Stimulated activated effector memory CD8-positive, alpha-beta T cell treated with anti-CD3 and anti-CD28 coated beads, Interleukin-12 subunit alpha, Interleukin-12 subunit beta, amount 100 ng/mL, for 72 hours (primary cell): Measurements from ENCODE around the gene CTCF.

Experiments used
- ATAC-seq: fragments of 150-1000 bp; cut with Tn5 transposase; 2 replicates; pipeline ENCODE4 v1.10.0; 2021
- DNase-seq, 2 donors: peaks; one replicate each; pipeline ENCODE4 v3.0.0; 2021 to 2022; ENCODE audit warnings: low spot score in 2 of 2
- H3K27ac Mint-ChIP-seq: one replicate; pipeline ENCODE4 v1.8.0; 2022; ENCODE audit warnings: mild to moderate bottlenecking, mixed read lengths
- H3K36me3 Mint-ChIP-seq: one replicate; pipeline ENCODE4 v1.8.0; 2022; ENCODE audit warnings: mild to moderate bottlenecking, mixed read lengths
- H3K4me1 Mint-ChIP-seq: one replicate; pipeline ENCODE4 v1.8.0; 2022; ENCODE audit warnings: mixed read lengths
- H3K4me3 Mint-ChIP-seq: one replicate; pipeline ENCODE4 v1.8.0; 2022; ENCODE audit warnings: mild to moderate bottlenecking, mixed read lengths
- H3K9me3 Mint-ChIP-seq: one replicate; pipeline ENCODE4 v1.8.0; 2022; ENCODE audit warnings: mixed read lengths

CTCF gene

DNA sequence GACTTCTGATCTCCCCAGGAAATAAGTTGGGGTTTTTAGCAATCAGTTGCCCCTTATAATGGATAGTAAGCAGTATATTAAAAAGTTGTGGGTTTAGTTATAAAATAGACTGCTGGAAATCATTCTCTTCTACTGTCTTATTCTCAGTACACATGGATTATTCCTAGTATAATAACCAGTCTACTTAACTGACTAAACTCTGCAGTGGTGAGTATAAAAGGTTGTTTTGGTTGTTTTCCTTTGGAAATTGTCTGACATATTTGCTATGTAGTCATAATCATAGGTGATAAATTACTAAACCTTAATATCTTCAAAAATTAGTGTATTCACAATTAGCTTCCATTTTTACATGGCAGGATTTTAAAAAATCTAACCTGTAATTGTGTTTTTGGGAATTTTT, 31.4 kb downstream of the CTCF start:
- H3K9me3 Mint-ChIP-seq, result no peaks in the 10 kb centered on the region
- ATAC-seq (peak; percentile 58), DNase-seq (no peak)
- H3K4me1 Mint-ChIP-seq, result peaks cover 40% of the 10 kb centered on the region
- H3K27ac Mint-ChIP-seq, result peak overlapping the region; percentile 53
- peaks cover 24% of the 10 kb centered on the region for H3K36me3 Mint-ChIP-seq
- H3K4me3 Mint-ChIP-seq, result no peak overlapping the region

DNA sequence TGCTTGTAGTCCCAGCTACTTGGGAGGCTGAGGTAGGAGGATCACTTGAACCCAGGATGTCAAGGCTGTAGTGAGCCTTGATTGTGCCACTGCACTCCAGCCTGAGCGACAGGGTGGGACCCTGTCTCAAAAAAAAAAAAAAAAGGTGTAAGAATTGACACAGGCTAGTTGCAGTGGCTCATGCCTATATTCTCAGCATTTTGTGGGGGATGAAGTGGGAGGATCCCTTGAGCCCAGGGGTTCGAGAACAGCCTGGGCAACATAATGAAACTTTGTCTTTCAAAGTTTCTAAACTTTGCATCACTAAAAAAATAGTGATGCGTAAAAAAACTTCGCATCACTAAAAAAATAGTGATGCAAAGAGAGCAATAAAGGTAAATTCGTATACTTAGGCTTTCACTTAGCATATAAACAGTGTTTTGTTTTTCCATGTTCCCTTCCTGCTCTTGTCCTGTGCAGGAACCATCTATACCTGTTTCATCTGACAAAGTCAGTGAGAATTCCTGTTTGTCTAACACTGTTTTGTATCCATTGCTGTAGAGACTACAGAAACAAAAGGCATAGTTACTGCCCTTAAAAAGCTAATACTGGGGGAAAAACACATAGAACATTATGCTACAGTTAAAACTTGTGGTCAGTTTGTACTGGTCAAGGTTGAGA, 32.1 kb downstream of the CTCF start:
- Mint-ChIP-seq H3K9me3 (no peaks in the 10 kb centered on the region), H3K27ac (peak overlapping the region; percentile 53), H3K4me3 (no peak overlapping the region), H3K36me3 (peaks cover 26% of the 10 kb centered on the region), H3K4me1 (peaks cover 43% of the 10 kb centered on the region)
- DNase-seq, result no peak
- ATAC-seq, result no peak

DNA sequence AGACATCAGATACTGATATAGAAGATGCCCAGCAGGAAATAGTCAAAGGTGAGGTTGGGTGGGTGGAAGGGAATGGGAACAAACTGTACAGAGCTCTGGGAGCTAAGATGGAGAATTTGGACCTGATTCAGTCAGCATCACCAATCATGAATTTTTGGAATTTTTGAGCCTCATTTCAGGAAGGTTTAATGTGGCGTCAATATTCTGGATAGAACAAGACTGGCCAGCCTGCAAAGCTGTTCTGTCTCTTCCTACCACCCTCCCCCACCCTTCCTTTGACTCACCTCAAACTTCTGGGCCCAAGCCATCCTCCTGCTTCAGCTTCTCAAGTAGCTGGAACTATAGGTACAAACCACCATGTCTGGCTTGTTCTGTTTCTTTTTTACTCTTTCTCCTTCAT, 32.6 kb downstream of the CTCF start:
- no peaks in the 10 kb centered on the region for H3K9me3 Mint-ChIP-seq
- peak overlapping the region; percentile 53 for H3K27ac Mint-ChIP-seq
- H3K4me3 Mint-ChIP-seq, result no peak overlapping the region
- no peak for DNase-seq
- peak; percentile 75 for ATAC-seq
- H3K4me1 Mint-ChIP-seq, result peaks cover 45% of the 10 kb centered on the region
- H3K36me3 Mint-ChIP-seq, result peaks cover 26% of the 10 kb centered on the region

DNA sequence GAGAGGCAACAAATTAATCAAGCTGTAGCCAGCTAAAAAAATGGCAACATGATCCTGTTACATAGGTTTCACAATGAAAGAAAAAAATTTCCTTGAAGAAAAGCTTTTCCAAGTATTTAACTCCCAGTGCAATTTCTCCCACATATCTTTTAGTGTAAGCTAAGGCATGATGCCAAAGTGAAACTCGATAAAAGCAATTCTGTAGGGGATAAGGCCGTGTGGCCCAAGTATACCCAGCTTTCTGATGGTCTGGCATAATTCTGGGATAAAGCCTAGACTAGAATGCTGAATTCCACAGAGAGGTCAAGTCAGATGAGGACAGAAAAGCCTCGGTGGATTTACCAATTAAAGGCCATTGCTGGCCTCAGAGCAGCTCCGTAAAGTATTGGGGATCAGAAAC, 36.2 kb downstream of the CTCF start:
- ATAC-seq, result no peak
- DNase-seq, result no peak
- Mint-ChIP-seq H3K4me3 (no peak overlapping the region), H3K9me3 (no peaks in the 10 kb centered on the region), H3K4me1 (peaks cover 48% of the 10 kb centered on the region), H3K27ac (no peak overlapping the region), H3K36me3 (peaks cover 19% of the 10 kb centered on the region)

DNA sequence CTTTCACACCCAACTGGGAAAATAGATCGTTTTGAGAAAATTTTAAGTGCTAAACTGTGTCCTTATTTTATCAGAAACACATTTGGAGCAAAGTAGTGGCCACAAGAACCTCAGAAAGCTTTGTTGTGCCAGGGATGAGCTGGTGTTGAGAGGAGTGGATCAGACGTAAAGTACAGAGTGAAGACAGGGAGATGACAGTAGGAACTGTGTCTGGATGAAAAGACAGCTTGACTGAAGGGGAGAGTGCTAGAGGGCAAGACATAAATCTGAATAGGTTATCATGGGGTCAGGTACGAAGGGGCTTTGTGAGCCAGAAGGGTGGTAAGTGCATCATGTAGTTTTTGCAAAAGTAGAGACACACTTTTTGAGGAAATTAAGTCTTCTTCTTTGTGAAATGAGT, 43.3 kb downstream of the CTCF start:
- ATAC-seq, result no peak
- Mint-ChIP-seq H3K4me1 (peaks cover 25% of the 10 kb centered on the region), H3K4me3 (no peak overlapping the region)

DNA sequence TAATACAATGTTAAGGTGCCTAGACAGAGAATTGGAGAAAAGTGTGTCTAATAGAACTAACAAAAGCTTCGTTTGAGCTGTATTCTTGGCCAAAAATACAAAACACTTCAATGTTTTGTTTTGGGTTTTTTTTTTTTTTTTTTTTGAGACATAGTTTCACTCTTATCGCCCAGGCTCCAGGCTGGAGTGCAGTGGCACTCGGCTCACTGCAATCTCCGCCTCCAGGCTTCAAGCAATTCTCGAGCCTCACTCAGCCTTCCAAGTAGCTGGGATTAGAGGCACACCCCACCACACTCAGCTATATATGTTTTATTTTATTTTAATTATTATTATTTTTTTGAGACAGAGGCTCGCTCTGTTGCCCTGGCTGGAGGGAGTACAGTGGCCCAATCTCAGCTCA, 44.3 kb downstream of the CTCF start:
- Mint-ChIP-seq H3K9me3 (no peaks in the 10 kb centered on the region), H3K4me1 (peaks cover 19% of the 10 kb centered on the region), H3K4me3 (no peak overlapping the region), H3K36me3 (peaks cover 13% of the 10 kb centered on the region), H3K27ac (no peak overlapping the region)
- ATAC-seq (no peak), DNase-seq (no peak)

More for the DNA sequence above, 43.3 kb downstream of the CTCF start:
- H3K27ac Mint-ChIP-seq, result peak overlapping the region; percentile 5
- peaks cover 3% of the 10 kb centered on the region for H3K36me3 Mint-ChIP-seq
- no peak for DNase-seq
- H3K9me3 Mint-ChIP-seq, result no peaks in the 10 kb centered on the region

DNA sequence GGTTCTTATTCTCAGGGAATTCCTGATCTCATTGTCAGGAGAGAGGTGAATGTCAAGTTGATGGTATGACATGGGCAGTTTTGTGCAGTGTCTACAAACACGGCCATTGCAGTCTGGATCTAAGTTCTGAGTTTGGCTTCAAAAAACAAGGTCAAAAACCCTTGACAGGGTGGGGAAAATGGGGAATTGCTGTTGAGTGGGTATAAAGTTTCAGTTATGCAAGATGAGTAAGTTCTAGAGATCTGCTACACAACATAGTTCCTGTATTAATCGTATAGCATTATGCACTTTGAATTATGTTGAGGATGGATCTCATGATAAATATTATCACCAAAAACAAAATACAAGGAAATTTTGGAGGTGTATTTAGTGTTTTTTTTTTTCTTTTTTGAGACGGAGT, 46.0 kb downstream of the CTCF start:
- Mint-ChIP-seq H3K36me3 (peaks cover 31% of the 10 kb centered on the region), H3K27ac (no peak overlapping the region), H3K4me1 (peaks cover 19% of the 10 kb centered on the region), H3K4me3 (no peak overlapping the region), H3K9me3 (no peaks in the 10 kb centered on the region)
- no peak for DNase-seq
- ATAC-seq, result peak; percentile 71

DNA sequence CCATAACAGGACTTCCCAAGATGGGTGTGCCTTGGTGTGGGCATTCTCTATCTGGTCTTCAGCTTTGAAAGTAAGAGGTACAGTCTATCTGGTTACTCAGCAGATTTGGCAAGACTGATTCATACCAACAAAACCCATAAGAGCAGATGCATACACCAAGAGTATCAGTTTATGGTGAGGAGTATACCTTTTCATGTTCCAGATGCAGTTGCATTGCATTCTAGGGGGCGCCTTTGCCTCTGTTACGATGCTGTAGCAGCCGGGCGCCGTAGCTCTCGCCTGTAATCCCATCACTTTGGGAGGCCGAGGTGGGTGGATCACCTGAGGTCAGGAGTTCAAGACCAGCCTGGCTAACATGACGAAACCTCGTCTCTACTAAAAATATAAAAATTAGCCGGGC, 51.5 kb downstream of the CTCF start:
- ATAC-seq, result peak; percentile 34
- Mint-ChIP-seq H3K4me3 (no peak overlapping the region), H3K9me3 (no peaks in the 10 kb centered on the region), H3K4me1 (no peaks in the 10 kb centered on the region), H3K36me3 (peaks cover 81% of the 10 kb centered on the region), H3K27ac (no peak overlapping the region)
- no peak for DNase-seq

DNA sequence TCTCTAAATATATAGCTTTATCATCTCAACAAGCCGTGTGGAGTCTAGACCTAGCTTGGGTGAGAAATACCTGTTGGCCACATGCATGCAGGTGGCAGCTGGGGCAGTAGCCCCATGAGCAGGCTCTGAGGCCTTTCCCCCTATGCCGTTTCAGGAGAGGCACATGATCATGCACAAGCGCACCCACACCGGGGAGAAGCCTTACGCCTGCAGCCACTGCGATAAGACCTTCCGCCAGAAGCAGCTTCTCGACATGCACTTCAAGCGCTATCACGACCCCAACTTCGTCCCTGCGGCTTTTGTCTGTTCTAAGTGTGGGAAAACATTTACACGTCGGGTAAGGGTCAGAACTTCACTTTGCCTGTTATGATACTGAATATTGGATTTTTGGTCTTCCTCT, 65.9 kb downstream of the CTCF start:
- DNase-seq (no peak), ATAC-seq (no peak)
- no peaks in the 10 kb centered on the region for H3K9me3 Mint-ChIP-seq
- H3K4me1 Mint-ChIP-seq, result no peaks in the 10 kb centered on the region
- H3K36me3 Mint-ChIP-seq, result peaks cover 100% of the 10 kb centered on the region
- H3K4me3 Mint-ChIP-seq, result no peak overlapping the region
- no peak overlapping the region for H3K27ac Mint-ChIP-seq

DNA sequence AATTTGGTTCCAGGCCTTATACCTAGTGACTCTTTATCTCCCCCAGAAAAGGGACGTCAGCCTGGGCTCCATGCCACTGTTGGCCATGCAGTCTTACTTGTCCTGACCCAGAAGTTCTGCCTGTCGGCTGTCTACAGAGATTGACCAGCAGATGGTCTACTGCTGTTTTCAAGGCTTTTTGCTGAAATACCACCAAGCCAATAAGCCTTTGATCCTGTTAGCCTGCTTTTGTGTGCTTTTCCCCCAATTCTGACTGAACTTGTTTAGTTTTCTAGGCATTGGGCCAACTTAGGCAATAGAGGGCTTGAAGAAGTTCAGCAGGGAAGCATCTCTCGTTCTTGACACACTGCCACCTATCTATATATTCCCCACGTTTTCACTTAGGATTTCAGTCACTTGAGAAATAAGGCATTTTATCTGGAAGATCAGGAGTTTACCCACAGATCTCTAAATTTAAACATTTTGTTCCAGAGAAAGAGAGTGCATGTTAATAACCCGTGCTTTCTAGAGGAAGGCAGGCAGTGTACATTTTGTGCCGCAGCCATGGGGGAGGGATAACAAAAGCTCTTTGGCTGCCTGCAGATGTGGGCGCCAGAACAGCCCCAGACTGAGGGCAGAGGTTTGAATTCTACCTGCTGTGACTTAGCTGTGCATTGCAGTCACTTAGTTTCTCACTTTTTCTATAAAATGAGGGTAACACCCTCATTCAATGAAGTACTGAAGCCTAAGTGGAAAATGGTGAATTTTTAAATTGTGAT, 70.3 kb downstream of the CTCF start:
- peak overlapping the region; percentile 9 for H3K27ac Mint-ChIP-seq
- DNase-seq, result no peak
- H3K4me3 Mint-ChIP-seq, result no peak overlapping the region
- H3K36me3 Mint-ChIP-seq, result peaks cover 100% of the 10 kb centered on the region
- H3K9me3 Mint-ChIP-seq, result no peaks in the 10 kb centered on the region
- no peak for ATAC-seq
- no peaks in the 10 kb centered on the region for H3K4me1 Mint-ChIP-seq

DNA sequence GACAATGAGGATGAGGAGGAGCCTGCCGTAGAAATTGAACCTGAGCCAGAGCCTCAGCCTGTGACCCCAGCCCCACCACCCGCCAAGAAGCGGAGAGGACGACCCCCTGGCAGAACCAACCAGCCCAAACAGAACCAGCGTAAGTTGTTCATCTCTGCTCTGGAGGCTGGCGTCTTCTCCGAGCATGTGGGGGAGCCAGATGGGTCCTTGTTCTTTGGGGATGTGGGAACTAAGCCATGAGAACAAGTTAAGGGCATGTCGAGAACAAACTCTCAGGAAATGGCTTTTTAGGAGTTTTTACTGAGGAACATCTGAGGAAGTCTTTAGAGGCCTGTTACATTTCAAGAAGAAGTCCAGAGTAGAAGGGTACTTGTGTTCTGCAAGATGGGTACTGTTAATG, 74.4 kb downstream of the CTCF start:
- H3K27ac Mint-ChIP-seq, result peak overlapping the region; percentile 64
- H3K4me1 Mint-ChIP-seq, result no peaks in the 10 kb centered on the region
- no peak for DNase-seq
- H3K4me3 Mint-ChIP-seq, result no peak overlapping the region
- H3K9me3 Mint-ChIP-seq, result no peaks in the 10 kb centered on the region
- ATAC-seq, result no peak
- H3K36me3 Mint-ChIP-seq, result peaks cover 84% of the 10 kb centered on the region

DNA sequence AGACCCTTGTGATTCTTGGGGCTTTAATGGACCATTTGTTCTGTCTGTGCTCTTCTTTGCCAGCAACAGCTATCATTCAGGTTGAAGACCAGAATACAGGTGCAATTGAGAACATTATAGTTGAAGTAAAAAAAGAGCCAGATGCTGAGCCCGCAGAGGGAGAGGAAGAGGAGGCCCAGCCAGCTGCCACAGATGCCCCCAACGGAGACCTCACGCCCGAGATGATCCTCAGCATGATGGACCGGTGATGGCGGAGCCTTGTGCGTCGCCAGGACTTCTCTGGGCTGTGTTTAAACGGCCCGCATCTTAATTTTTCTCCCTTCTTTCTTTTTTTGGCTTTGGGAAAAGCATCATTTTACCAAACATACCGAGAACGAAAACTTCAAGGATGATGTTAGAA, 75.3 kb downstream of the CTCF start:
- no peaks in the 10 kb centered on the region for H3K9me3 Mint-ChIP-seq
- H3K27ac Mint-ChIP-seq, result no peak overlapping the region
- DNase-seq, result no peak
- no peak for ATAC-seq
- peaks cover 75% of the 10 kb centered on the region for H3K36me3 Mint-ChIP-seq
- H3K4me3 Mint-ChIP-seq, result no peak overlapping the region
- H3K4me1 Mint-ChIP-seq, result no peaks in the 10 kb centered on the region

DNA sequence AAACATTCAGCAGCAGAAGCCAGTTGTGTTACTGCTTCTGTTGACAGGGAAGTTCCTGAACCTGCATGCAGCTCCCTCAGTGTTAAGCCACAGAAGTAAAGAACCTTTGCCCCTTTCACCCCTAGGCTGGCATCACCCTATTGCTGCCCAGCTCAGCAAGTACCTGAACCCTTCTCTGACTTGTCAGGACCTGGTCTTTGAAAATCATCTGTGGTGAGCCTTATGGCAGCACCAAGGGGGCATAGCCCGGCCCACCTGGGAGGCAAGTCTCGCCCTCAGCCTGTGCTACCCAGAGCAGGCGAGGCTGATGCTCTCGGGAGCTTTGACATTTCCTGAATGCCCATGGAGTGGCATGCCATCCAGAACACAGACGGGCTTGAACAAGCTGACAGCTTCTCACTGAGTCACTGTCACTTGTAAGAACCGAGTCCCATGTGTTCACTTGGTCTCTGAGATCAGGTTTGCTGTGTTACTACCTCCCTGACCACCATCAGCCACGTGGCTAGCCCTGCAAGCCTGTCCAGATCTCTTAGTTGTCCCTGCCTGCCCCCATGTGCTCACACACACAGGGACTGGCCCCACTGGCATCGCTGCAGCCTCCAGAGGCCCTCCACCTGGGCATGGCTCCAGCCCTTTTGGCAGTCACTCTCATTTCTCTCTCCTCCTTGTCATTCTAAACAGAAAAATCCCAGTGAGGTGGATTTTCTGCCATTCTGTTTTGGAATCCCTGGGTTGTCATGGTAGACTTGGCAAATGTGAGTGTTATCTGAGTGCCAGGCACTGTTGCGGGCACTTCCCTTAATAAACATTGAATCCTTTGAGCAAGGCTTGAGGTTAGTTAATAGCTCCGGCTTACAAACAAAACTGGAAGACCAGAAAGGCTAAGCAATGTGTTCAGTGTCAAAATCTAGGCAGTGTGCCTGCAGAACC, 79.7 kb downstream of the CTCF start:
- Mint-ChIP-seq H3K4me3 (no peak overlapping the region), H3K4me1 (peaks cover 13% of the 10 kb centered on the region), H3K27ac (no peak overlapping the region), H3K36me3 (peaks cover 36% of the 10 kb centered on the region), H3K9me3 (no peaks in the 10 kb centered on the region)
- ATAC-seq, result no peak
- no peak for DNase-seq

DNA sequence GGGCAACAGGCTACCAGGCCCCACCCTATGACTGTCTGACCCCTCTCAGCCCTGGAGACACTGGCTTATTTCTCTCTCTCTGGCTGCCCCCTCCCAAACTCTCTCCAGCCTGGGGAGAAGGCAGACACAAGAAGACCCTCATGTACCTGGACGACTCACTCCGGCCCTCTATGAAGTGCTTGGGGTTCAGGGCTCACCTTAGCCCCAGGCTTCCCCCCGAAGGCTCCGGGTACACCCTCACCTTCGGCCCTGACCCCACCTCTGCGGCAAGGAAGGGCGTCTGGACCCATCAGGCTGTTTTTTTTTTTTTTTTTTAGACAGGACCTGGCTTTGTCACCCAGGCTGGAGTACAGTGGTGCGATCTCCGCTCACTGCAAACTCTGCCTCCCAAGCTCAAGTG, 81.7 kb downstream of the CTCF start:
- peak overlapping the region; percentile 74 for H3K4me3 Mint-ChIP-seq
- peaks cover 25% of the 10 kb centered on the region for H3K36me3 Mint-ChIP-seq
- no peaks in the 10 kb centered on the region for H3K9me3 Mint-ChIP-seq
- DNase-seq (no peak), ATAC-seq (no peak)
- peaks cover 15% of the 10 kb centered on the region for H3K4me1 Mint-ChIP-seq
- peak overlapping the region; percentile 86 for H3K27ac Mint-ChIP-seq

DNA sequence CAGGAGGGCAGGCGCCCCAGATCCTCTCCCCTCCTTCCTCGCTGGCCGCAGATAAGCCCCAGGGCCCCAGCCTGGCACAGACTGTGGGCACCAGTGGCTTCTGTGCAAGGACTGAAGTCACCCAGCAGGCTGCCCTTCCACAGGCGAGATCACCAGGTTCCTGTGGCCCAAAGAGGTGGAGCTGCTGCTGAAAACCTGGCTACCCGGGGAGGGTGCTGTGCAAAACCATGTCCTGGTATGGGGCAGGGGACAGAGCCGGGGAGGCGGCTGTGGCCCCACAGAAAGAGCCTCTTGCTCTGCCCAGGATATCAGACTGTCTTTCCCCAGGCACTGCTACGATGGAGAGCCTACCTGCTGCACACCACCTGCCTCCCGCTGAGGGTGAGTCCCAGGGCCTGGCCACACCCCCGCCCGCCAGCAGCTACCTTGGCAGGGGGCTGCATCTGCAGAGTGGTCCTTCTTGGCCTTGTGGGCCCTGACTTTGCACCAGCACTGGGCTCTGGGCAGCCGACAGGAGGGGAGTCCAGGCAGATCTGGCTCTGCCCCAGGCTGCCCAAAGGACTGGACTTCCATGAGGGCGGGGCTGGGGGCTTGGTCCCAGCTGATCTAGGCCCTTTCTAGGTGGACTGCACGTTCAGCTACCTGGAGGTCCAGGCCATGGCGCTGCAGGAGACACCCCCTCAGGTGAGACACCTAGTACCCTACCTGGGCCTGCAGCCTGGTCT, 83.2 kb downstream of the CTCF start:
- DNase-seq (no peak), ATAC-seq (peak; percentile 50)
- Mint-ChIP-seq H3K4me3 (peak overlapping the region; percentile 74), H3K4me1 (peaks cover 19% of the 10 kb centered on the region), H3K9me3 (no peaks in the 10 kb centered on the region), H3K36me3 (peaks cover 29% of the 10 kb centered on the region), H3K27ac (peak overlapping the region; percentile 86)
